Thyroid gland (tissue), 4 donors: Measurements from ENCODE around the gene DPP10.

ENCODE experiments used
- CTCF ChIP-seq, 6 experiments: fragments of 200-600 bp in 3 of 6; fragments of 450-650 bp in 3 of 6; sonication (generic) in 3 of 6; IDR thresholded peaks; one replicate each; pipeline ENCODE4 v1.5.1; 2016 to 2019; ENCODE audit warnings: antibody characterized with exemption in 6 of 6, mild to moderate bottlenecking in 2 of 6, inconsistent platforms in 1 of 6, moderate library complexity in 1 of 6
- POLR2A ChIP-seq, 2 donors: fragments of 450-650 bp; IDR thresholded peaks; one replicate each; pipeline ENCODE4 v1.6.1; 2017; ENCODE audit warnings: antibody characterized with exemption in 2 of 2, mild to moderate bottlenecking in 2 of 2, moderate library complexity in 1 of 2

- TF ChIP-seq POLR2A (IDR thresholded peaks at IDR 0.05) (no peak), CTCF (IDR thresholded peaks at IDR 0.05) (no peak)
Measured at GRCh38 chr2:115484486-115484885, 1042.0 kb downstream of the DPP10 start.
